K562 (cell line): Measurements from ENCODE around the gene IMP4. TPM values are rescaled to one million over a fixed set of nuclear protein-coding genes. Genes with fewer than 3 reads are reported as not detected.

Experiments used
- CCNT2 ChIP-seq: IDR thresholded peaks from 2 replicates; pipeline ENCODE4 v1.6.1; 2011; ENCODE audit warnings: borderline replicate concordance, low read depth, mild to moderate bottlenecking, moderate library complexity, mixed read lengths, low read length; ENCODE audit not compliant: insufficient read length; ENCODE audit errors: extremely low read depth
- CREM ChIP-seq: IDR thresholded peaks from 2 replicates; pipeline ENCODE4 v1.6.1; 2014; ENCODE audit warnings: antibody characterized with exemption, low read depth
- HNRNPH1 ChIP-seq: fragments of 200-400 bp; formaldehyde crosslinking; optimal IDR thresholded peaks from 2 replicates; pipeline ENCODE3; 2017; ENCODE audit warnings: low read depth, mild to moderate bottlenecking, low read length, moderate library complexity
- HNRNPLL ChIP-seq: fragments of 200-400 bp; formaldehyde crosslinking; IDR thresholded peaks from 2 replicates; pipeline ENCODE4 v1.6.1; 2017; ENCODE audit warnings: low read length, low read depth, mild to moderate bottlenecking; ENCODE audit not compliant: poor library complexity, severe bottlenecking
- KDM4B ChIP-seq, 2 experiments: fragments of 450-650 bp in 1 of 2; sonication (generic) in 1 of 2; IDR thresholded peaks; 2 replicates each; pipeline ENCODE4 v1.6.1; 2016 to 2017; ENCODE audit warnings: borderline replicate concordance in 2 of 2, antibody characterized with exemption in 1 of 2, low read depth in 1 of 2, mild to moderate bottlenecking in 1 of 2
- MLLT1 ChIP-seq, 2 experiments: fragments of 450-650 bp; IDR thresholded peaks; 2 replicates each; pipeline ENCODE4 v1.6.1; 2016
- MYBL2 ChIP-seq, 2 experiments: fragments of 450-650 bp in 1 of 2; sonication (generic) in 1 of 2; formaldehyde crosslinking in 1 of 2; IDR thresholded peaks; 2 replicates each; pipeline versions ENCODE4 v1.6.1 to v1.8.1; 2017 to 2022; ENCODE audit warnings: borderline replicate concordance in 1 of 2, inconsistent platforms in 1 of 2, low read depth in 1 of 2, mild to moderate bottlenecking in 1 of 2, missing genetic modification reagents in 1 of 2, moderate library complexity in 1 of 2
- NR1H2 ChIP-seq: sonication (generic); formaldehyde crosslinking; IDR thresholded peaks from 2 replicates; pipeline ENCODE4 v1.4.0; 2020; ENCODE audit warnings: mild to moderate bottlenecking, missing genetic modification reagents
- PHF20 ChIP-seq: fragments of 450-650 bp; IDR thresholded peaks from 2 replicates; pipeline ENCODE4 v1.6.1; 2018; ENCODE audit not compliant: partially characterized antibody
- PURB ChIP-seq: sonication (generic); formaldehyde crosslinking; IDR thresholded peaks from 2 replicates; pipeline ENCODE4 v1.9.0; 2021; ENCODE audit warnings: low read depth, mild to moderate bottlenecking, missing genetic modification reagents
- RB1 ChIP-seq: fragments of 450-650 bp; IDR thresholded peaks from 2 replicates; pipeline ENCODE4 v1.6.1; 2017; ENCODE audit warnings: low read depth, mild to moderate bottlenecking
- SMARCA5 ChIP-seq: fragments of 450-650 bp; IDR thresholded peaks from 2 replicates; pipeline ENCODE4 v1.6.1; 2016
- TFAM ChIP-seq: fragments of 250-450 bp; sonication (Bioruptor Pico); conservative IDR thresholded peaks from 2 replicates; pipeline ENCODE4 v1.5.0; 2021; ENCODE audit warnings: mild to moderate bottlenecking, moderate library complexity
- ZBED1 ChIP-seq: IDR thresholded peaks from 2 replicates; pipeline ENCODE4 v1.6.1; 2014
- ZNF449 ChIP-seq: fragments of 250-450 bp; sonication (Bioruptor Pico); IDR thresholded peaks from 2 replicates; pipeline ENCODE4 v1.8.0; 2022; ENCODE audit warnings: moderate library complexity, mild to moderate bottlenecking, inconsistent platforms
- ZNF609 ChIP-seq: sonication (generic); formaldehyde crosslinking; IDR thresholded peaks from 2 replicates; pipeline ENCODE4 v1.8.1; 2023; ENCODE audit warnings: missing genetic modification reagents, mild to moderate bottlenecking, borderline replicate concordance
- ZNF699 ChIP-seq: fragments of 250-450 bp; sonication (Bioruptor Pico); IDR thresholded peaks from 2 replicates; pipeline ENCODE4 v1.8.0; 2021; ENCODE audit warnings: mild to moderate bottlenecking, moderate library complexity; ENCODE audit not compliant: insufficient replicate concordance
- polyA plus RNA-seq, 8 experiments: library from polyadenylated mRNA; depleted of rRNA in 4 of 8; stranded (reverse) in 5 of 8; unstranded in 3 of 8; fragments of >200 nt; fragmentation: Nextera tagmentation in 2 of 8; fragmentation: Illumina TruSeq in 1 of 8; extraction: Ambion mirVana in 2 of 8; extraction: Trizol in 1 of 8; gene quantifications; 2 replicates each; pipeline versions ENCODE4 v1.2.1 to v1.2.3, GENCODE V29; 2011 to 2014; ENCODE audit warnings: inconsistent platforms in 1 of 8, missing spikeins in 1 of 8
- total RNA-seq, 7 experiments: library from RNA; depleted of rRNA in 6 of 7; stranded (reverse); fragments of >200 nt in 6 of 7; fragmentation: Illumina TruSeq in 2 of 7; extraction: Trizol in 2 of 7; gene quantifications; 2 replicates each; pipeline versions ENCODE4 v1.2.1 to v1.2.3, GENCODE V29; 2011 to 2021; ENCODE audit warnings: low replicate concordance in 1 of 7

Gene IMP4
- total and polyA plus RNA-seq, 9 of the 15 experiments (the other 6 are each of a cell fraction or from before 2014, with no cell fraction given) = 35.4 to 209 (median 100.0) TPM

GRCh38 chr2:130355578-130356431 lies 13.1 kb downstream of the IMP4 start, which contains the start of gene PTPN18 (continued):
- TF ChIP-seq ZNF609 (CRISPR knock-in tag) (0 out of 2 replicates have a peak, but pooled peaks have one; percentile 59), CCNT2 (peak; percentile 77), RB1 (peak; percentile 94), TFAM (CRISPR knock-in tag) (no peak), MLLT1 (IDR thresholded peaks at IDR 0.05) (no peak), ZNF699 (CRISPR knock-in tag) (no peak), NR1H2 (CRISPR knock-in tag) (no peak; the same call in 1 of the 2 replicates), SMARCA5 (no peak), PURB (no peak), ZNF449 (CRISPR knock-in tag) (no peak; the same call in 1 of the 2 replicates), KDM4B (IDR thresholded peaks at IDR 0.05; ENCODE audit: borderline replicate concordance in 2 of 2, low read depth in 1 of 2) (no peak), CREM (no peak; the same call in none of the 2 replicates), HNRNPLL (no peak), PHF20 (no peak), MYBL2 (IDR thresholded peaks at IDR 0.05; ENCODE audit: low read depth) (no peak), MYBL2 (CRISPR knock-in tag; IDR thresholded peaks at IDR 0.05; ENCODE audit: borderline replicate concordance) (no peak), HNRNPH1 (no peak), ZBED1 (no peak)
